Activated CD8-positive, alpha-beta memory T cell treated with anti-CD3 and anti-CD28 coated beads, Interleukin-2, amount 50 U/mL, for 24 hours (primary cell): ENCODE measurements around the gene RALGPS1.

ENCODE experiments used
- DNase-seq: peaks from one replicate; pipeline ENCODE4 v3.0.0-alpha.2; 2020; ENCODE audit errors: extremely low read depth

Gene RALGPS1

DNA sequence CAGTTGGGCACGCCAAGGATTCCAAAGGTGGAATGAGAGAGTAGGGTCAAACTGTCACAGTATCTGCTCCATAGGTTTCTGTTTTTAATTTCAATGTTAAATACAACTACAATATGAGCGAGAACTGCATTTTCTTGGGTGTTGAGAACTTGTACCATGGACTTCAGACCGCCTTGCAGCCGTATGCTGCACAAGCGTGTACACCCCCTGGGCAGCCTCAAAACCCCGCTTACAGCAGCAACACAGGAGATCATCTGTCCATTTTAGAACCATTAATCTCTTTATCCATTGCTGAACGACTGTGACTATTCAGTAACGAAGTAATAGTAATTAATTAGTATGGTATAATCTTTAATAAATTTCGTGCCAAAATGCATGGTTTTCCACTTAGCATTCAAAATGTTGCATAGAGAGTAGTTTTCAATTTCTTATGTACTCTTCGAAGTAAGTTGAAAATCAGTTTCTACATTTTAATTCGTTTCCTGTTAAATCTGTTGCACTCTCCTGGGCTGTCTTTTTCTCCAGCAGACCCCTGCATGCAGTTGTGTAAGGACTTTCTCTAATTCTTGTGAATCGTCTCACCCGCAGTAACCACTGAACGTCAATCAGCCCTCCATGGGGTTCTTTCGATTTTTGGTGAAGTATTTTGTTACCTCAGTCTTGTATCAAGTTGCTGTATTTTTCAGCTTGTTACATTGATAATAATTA, 308.0 kb downstream of the RALGPS1 start:
- no peak for DNase-seq

- DNase-seq, result no peak
Observed at GRCh38 chr9:127223266-127223665, 308.7 kb downstream of the RALGPS1 start.

GRCh38 chr9:127223810-127224177, 309.2 kb downstream of the RALGPS1 start:
- DNase-seq, result no peak

DNA sequence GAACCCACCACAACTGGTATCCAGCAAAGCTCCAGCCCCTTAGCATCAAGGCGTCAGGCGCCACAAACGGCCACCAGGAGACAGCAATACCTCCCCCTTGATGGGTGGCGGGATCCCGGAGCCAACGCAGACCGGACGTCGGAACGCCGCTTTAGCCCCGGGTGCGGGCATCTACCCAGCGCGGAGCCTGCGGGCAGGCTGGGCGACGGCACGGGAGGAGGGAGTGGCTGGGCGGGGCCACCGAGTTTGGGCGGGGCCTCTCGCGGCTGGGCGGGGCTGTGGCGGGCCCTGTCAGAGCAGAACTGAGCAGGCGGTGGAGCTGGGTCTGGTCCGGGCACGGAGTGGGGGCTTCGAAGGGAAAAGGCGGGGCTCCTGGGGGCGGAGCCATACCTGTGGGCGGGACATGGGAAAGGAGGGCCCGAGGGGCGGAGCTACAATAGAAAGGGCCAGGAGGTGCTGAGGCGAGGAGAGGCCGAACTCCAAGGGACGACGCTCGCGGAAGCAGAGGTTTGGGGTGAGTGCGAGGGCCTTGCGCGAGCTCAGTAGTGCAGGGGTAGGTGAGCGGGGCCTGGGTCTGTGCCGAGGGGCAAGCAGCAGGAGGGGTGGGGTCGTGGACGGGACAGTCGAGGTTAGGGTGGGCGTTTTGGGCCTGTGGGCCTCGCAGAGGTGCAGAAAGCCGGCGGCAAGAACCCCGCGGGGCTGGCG, 309.7 kb downstream of the RALGPS1 start:
- peak; percentile 65 for DNase-seq

DNA sequence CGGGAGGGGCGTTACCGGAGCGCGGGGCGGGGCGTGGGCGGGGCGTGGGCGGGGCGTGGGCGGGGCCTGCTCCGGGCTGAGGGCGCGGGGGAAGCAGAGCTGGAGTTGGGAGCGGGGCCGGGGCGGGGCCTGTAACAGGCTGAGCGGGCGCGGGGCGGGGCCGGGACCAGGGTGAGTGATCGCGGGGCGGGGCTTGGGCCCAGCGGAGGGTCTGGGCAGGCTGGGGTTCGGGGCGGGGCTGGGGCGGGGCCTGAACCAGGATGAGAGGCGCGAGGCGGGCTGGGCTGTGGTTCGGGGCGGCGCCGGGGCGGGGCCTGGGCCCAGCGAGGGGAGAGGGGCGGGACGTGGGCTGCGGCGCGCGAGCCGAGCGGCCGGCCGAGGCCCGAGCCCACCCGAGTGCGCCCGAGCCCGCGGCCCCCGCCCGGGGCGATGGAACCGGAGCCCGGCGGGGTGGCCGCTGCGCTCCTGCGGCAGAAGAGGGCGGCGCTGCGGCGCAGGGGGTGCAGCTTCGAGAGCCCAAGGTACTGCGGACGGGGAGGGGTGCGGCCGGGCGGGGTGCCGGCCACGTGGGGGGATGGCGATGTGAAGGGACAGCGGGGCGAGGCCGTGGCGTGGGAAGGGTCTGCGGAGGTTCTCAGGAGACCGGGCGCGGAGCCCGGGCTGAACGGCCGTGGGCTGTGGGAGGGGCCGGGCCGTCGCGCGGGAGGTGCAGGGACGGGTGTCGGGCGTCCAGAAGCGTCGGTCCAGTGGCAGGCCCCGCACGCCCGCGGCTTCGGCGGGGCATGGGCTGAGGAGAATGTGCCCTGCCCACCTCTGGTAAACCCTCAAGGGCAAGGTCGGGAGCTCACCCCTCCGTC, 310.5 kb downstream of the RALGPS1 start:
- DNase-seq, result peak; percentile 77

- no peak for DNase-seq
Observed at GRCh38 chr9:127225801-127226625, 311.4 kb downstream of the RALGPS1 start.

GRCh38 chr9:127229691-127230417, 315.3 kb downstream of the RALGPS1 start:
- no peak for DNase-seq

DNA sequence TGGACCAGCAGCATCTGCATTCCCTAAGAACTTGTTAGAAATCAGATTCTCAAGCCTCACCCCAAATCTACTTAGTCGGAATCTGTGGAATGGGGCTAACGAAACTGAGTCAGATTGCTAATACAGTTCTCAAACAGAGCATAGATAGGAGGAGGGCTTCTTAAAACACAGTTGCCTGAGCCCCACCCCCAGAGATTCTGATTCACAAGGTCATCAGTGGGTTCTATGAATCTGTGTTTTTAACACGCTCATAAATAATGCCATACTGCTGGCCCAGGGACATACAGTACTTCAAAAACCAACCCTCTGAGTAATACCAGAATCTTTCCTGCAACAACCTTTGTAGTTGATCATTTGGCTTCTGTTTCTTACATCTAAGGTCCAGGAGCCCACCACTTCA, 317.1 kb downstream of the RALGPS1 start:
- no peak for DNase-seq

DNA sequence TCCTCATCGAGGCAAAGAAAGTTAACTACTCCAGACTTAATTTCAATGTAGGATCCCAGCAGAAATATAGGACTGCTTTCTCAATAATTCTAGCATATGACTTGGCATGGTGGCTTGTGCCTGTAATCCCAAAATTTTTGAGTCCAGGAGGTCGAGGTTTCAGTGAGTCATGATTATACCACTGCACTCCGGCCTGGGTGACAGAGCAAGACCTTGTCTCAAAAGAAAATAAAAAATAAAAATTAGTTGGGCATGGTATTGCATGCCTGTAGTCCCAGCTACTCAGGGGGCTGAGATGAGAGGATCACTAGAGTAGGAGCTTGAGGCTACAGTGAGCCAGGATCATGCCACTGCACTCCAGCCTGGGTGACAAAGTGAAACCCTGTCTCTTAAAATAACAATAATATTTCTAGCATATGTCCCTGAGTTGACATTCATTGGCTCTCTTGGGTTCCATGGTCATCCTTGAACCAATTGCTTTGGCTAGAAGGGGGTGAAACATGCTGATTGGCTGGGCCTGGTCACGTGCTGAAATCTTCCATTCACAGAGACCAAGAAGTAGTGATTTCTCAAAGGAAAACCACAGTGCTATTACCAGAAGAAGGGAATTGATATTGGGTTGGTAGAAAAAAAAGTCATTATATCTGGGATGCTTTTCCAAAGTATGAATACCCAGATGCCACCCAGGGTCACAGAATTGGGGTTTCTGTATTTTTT, 318.4 kb downstream of the RALGPS1 start:
- no peak for DNase-seq

DNA sequence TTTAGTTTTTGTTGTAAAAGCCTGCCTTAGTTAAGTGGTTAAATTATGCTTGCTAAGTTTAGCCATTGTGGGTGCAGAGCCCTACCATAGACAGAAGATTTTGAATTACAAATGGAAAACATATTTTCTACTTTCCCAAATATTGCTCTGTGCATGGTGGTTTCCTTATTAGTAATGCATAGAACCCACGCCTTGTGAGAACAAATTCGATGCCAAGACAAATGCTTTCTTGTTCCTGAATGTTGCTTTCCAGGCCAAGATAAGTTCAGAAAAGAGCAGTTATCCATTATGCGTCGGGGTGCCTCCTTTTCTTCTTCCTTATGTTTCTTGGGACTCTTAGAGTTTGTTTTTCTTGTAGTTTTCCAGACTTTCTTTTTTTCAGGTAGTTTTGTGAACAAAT, 319.0 kb downstream of the RALGPS1 start:
- no peak for DNase-seq

DNA sequence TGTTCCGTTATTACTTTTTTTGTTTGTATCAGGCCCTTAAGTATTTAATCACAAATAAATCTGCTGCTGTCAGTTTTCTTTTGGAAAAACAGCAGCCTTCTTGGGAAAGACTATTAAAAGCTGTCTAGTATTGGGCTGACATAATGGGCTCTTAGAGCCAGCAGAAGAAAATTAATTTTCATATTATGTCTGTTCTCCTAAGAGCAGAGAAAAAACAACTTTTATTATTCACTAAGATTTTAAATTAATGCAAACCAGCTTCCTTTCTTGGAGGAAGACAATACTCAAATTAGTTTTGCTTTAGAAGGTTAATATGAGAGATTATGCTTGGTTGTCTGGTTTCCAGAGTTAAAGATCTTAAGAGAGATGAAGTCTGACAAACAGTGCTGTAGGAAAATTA, 319.4 kb downstream of the RALGPS1 start:
- no peak for DNase-seq

GRCh38 chr9:127237801-127238200, 323.2 kb downstream of the RALGPS1 start:
- DNase-seq, result no peak

- DNase-seq, result no peak
Observed at GRCh38 chr9:127241354-127241753, 326.8 kb downstream of the RALGPS1 start.

DNA sequence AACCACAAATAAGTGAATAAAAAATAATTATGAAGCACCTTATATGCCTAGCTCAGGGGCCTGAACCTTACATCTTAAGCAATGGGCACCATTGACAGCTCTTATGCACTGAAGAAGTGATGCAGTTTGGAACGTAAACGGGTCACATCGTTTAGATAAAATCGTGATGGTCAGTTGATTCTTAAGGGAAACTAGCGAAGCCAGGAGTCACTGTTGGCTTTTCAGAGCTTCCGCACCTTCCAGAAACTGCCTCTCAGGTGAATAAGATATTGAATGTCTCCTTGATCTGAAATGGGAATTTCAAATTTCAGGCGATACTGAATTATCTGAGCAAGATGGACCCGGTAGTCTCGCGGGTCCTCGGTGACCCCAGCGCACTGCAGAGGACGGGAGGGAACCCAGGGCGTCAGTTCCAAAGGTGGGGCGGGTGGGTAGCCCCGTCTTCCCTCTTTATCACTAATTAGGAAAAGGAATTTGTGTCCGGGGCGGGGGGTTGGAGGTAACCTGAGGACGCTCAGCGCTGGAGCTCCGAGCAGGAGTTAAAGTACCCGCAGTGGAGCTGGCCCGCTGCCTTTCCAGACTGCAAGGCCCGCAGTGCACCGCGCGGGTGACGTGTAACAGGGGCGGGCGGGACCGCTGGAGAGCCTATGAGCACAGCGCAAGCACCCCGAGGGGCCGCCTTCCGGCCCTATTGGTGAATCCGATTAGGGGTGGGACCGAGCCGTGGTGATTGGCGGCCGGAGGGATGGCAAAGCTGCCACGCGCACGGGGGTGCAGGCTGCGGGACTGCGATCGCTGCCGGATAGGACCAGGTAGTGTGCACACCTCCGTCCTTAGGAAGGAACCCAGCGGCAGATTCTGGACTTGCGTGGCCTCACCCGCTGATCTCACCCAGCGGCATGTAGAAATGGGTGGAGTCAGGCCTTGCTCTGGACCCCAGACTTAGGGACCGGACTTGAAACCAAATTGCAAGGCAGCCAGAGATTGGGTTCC, 330.3 kb downstream of the RALGPS1 start:
- DNase-seq, result peak; percentile 89

DNA sequence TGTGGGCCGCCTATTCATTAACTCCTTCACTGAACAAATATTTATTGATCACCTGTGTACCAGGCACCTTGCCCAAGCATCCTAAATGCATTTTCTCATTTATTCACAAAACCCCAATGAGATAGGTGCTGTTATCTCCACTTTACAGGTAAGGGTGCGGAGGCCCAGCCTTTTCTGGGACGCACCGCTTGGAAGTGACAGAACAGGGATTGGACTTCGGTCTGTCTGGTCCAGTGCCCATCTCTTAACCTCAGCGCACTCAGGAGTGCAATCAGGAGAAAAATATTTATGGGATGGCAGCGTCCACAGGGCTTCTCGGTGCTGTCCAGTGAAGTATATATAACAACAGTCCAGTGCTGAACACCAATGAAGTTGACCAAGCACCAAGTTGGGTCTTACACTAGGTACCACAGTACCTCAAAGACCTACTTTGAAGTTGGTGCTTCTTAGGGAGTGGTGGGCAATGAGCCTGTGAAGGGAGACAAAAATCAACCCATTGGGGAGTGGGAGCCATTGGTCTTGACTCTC, 331.1 kb downstream of the RALGPS1 start:
- no peak for DNase-seq

DNA sequence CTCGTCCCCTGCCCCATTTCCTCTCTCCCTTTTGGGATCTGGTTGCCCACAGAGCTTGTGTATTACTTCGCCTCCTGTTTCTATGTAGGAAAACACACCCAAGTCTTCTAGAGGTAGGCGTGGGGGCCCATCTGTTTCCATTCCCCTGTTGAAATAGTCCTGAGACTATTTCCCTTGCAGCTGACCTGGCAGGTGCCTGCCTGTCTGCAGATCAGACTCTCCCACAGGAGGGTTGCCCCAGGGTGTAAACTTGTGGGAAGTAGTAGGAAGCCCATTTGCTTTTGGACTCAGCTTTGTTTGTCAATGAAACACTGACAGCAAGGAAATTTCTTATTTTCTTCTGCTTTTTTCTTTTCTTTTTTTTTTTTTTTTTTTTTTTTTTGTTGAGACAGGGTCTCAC, 333.7 kb downstream of the RALGPS1 start:
- DNase-seq, result no peak

GRCh38 chr9:127249877-127250276, 335.3 kb downstream of the RALGPS1 start:
- no peak for DNase-seq

DNA sequence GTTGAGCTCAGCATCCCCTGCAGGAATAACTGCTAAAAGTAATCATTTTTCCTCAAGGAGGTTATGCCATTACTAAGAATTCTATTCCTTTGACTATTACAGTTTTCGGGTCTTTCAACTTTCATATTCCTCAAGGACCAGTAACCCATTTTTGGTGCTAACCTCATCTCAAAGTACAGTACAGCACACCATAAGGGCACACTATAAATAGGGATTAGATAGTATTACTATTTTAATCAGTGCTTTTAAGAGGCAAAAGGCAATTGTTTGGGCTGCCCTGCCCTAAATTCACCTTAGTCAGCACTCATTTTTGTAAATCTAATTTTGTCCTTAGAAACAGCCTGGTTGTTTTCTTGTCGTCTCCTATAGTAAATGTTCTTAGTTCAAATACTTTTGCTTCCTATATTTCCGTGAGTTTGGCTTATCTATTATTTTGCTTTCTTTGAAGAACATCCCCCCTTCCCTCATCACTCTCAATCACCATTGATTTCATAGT, 336.4 kb downstream of the RALGPS1 start:
- no peak for DNase-seq
